IPS-15b (cell line): ENCODE results near the gene PHF2.

Experiments
- H3K27me3 ChIP-seq: one replicate; pipeline ENCODE4 v1.6.1; 2013; ENCODE audit warnings: low read length; ENCODE audit not compliant: control insufficient read depth, insufficient read depth
- H3K36me3 ChIP-seq: one replicate; pipeline ENCODE4 v1.6.1; 2013; ENCODE audit warnings: low read length; ENCODE audit not compliant: control insufficient read depth, insufficient read depth
- H3K4me1 ChIP-seq: one replicate; pipeline ENCODE4 v1.6.1; 2013; ENCODE audit warnings: mild to moderate bottlenecking, low read length; ENCODE audit not compliant: control insufficient read depth, insufficient read depth
- H3K4me3 ChIP-seq: one replicate; pipeline ENCODE4 v1.5.1; 2013; ENCODE audit warnings: low read depth, low read length
- H3K9ac ChIP-seq: one replicate; pipeline ENCODE4 v1.6.1; 2013; ENCODE audit warnings: low read depth, mild to moderate bottlenecking, low read length
- H3K9me3 ChIP-seq: one replicate; pipeline ENCODE4 v1.6.1; 2013; ENCODE audit warnings: mild to moderate bottlenecking, low read length; ENCODE audit not compliant: control insufficient read depth, insufficient read depth

Gene PHF2

DNA sequence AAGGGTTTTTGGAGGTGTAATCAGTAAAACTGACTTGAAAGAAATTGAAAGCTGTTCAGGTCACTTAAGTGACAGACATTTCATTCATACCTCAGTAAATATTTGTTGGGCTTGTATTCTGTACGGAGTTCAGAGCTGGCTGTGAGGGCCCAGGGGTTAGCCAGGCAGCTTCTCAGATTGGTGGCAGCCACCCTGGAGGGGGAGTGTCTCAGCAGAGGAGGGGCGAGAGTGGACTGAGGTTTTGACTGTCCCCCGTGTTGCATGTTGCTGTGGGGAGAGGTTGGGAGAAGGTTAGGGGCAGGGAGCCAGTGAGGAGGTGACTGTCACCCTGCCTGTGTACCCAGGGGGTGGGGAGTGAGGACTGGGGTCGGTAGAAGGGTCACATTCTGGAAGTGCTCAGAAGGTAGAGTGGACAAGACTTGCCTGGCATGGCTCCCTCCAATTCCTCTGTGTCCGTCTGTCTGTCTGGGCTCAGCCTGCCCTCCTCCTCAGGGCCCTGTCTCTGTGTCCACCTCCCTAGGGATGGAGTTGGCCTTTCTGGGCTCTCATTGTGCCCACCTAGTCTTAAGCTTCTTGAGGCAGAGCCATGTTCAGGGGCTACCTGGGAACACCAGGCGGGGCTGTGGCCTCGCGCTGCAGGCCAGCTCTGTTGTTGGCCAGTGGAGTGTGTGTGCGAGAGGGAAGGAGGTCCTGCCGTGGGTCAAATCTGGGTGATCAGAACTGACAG, 4.4 kb downstream of the PHF2 start:
- Histone ChIP-seq H3K4me1 (peaks cover 3% of the 10 kb centered on the region), H3K9me3 (no peaks in the 10 kb centered on the region), H3K9ac (no peak overlapping the region)

DNA sequence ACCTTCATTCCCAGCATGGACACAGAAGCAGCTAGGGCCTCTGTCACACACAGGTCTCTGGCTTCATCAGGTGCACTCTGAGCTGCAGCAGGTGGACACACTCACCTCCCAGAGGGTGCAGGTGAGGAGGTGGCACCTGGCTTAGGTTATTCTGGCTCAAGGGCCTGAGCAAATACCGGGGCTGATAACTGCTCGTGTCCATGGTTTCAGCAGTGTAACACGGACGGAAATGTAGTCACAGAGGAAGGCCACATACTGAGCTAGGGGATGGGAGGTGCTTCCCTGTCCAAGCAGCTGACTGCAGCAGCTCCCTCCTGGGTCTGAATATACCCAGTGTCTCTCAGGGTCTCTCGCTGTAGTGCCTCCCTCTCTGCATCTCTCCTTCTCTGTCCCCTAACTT, 5.7 kb downstream of the PHF2 start:
- no peak overlapping the region for H3K4me3 ChIP-seq
- H3K27me3 ChIP-seq = no peaks in the 10 kb centered on the region
- H3K36me3 ChIP-seq = no peaks in the 10 kb centered on the region
- peaks cover 3% of the 10 kb centered on the region for H3K4me1 ChIP-seq
- no peaks in the 10 kb centered on the region for H3K9me3 ChIP-seq
- no peak overlapping the region for H3K9ac ChIP-seq

More for the DNA sequence above, 4.4 kb downstream of the PHF2 start:
- Histone ChIP-seq H3K4me3 (no peak overlapping the region), H3K36me3 (no peaks in the 10 kb centered on the region), H3K27me3 (no peaks in the 10 kb centered on the region)

DNA sequence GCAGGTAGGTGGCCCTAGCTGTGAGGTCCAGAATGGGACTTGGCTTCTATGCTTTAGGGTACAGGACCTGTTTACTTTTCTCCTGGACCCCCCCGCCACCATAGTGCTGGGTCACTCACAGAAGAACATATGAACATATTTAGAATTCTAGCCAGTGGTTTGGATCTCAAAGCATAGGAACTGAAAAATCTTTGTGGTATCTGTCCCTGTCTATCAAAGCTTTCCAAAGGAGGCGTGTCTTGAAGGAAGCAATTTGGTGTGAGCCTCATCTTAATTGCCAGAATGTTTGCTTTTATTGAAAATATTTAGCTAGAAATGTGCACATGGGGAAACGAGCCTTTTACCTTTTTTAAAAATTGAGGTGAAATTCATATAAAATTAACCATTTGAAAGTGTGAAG, 6.2 kb downstream of the PHF2 start:
- peaks cover 3% of the 10 kb centered on the region for H3K4me1 ChIP-seq
- no peak overlapping the region for H3K9ac ChIP-seq
- H3K27me3 ChIP-seq = no peaks in the 10 kb centered on the region
- H3K9me3 ChIP-seq = no peaks in the 10 kb centered on the region
- H3K36me3 ChIP-seq = no peaks in the 10 kb centered on the region
- no peak overlapping the region for H3K4me3 ChIP-seq

DNA sequence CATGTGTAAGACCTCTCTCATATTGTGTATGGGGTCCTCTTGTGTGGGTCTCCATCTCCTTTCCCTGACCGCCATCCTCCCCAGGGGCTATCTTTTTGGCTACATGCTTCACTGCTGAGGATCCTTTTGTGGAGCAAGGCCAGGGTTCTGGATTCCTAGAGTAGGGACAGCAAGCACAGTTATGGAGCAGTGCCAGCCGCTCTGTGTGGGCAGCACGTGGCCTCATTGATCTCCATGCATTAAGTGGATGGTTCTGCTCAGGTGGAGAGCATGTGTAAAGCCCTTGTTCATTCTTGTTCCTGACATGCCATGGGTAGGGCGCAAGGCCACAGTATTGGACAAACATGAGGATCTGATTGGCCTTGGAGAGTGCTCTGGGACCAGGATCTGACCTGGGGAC, 8.9 kb downstream of the PHF2 start:
- H3K9ac ChIP-seq = no peak overlapping the region
- H3K4me1 ChIP-seq = peaks cover 7% of the 10 kb centered on the region
- H3K4me3 ChIP-seq = no peak overlapping the region

DNA sequence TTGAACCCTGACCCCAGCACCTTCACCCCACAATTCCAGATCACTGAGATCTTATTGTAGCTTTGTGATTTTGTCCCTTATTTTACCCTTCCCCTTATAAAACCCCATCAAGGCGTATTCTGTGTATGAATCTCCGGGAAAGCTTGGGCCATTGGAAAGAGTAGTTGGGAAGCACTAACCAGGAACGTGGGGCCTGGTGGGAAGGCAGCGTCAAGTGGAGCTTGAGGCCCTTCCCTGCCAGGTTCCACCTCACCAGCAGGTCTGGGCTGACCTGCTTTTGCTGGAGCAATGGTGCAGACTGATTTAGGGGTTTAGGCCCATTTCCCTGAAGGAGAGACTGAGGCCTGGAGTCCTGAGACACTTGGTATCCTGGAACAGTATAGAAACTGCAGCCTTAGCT, 9.3 kb downstream of the PHF2 start:
- Histone ChIP-seq H3K4me3 (no peak overlapping the region), H3K27me3 (no peaks in the 10 kb centered on the region), H3K36me3 (no peaks in the 10 kb centered on the region), H3K9me3 (no peaks in the 10 kb centered on the region), H3K9ac (no peak overlapping the region), H3K4me1 (peaks cover 7% of the 10 kb centered on the region)

More for the DNA sequence above, 8.9 kb downstream of the PHF2 start:
- no peaks in the 10 kb centered on the region for H3K36me3 ChIP-seq
- no peaks in the 10 kb centered on the region for H3K9me3 ChIP-seq
- H3K27me3 ChIP-seq = no peaks in the 10 kb centered on the region

DNA sequence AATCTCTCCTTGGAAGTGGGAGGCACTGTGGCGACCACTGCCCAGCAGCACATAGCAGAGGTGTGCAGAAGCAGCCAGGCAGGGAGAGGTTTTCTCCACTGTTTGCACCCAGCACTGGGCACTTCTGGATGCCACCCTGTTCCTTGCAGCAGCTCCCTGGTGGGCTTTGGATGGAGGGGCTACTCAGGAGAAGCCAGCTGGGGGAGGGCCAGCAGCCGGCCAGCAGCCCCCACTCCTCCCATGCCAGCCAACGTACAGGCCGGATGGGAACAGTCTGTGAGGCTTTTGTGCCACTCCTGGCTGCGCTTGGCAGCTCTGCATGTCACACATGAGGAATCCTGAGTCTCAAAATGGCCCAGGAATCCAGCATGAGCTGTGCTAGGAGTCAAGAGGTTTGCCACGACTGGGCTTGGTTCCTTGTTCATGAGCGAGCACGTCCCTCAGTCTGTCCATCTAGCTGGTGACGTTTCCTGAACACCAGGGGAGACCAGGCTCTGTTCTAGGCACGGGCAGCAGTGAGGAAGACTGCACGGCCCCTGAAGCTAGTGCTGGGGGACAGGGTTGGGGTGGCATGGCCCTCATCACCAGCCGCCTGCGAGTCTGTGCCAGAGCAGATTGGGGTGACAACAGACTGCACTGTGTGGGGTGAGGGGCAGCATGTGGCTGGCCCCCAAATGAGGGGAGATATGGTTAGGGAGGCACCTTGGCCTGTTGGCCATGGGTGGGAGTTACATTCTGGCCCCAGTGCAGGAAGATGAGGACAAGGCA, 10.1 kb downstream of the PHF2 start:
- H3K9ac ChIP-seq = no peak overlapping the region
- peaks cover 7% of the 10 kb centered on the region for H3K4me1 ChIP-seq

DNA sequence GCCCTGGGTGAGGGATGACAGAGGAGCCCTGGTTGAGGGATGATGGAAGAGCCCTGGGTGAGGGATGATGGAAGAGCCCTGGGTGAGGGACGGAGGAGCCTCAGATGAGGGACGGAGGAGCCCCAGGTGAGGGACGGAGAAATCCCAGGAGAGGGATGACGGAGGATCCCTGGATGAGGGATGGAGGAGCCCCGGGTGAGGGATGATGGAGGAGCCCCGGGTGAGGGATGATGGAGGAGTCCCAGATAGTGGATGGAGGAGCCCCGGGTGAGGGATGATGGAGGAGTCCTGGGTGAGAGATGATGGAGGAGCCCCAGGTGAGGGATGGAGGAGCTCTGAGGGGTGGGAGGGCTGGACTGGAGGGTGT, 10.9 kb downstream of the PHF2 start:
- no peaks in the 10 kb centered on the region for H3K9me3 ChIP-seq
- no peaks in the 10 kb centered on the region for H3K27me3 ChIP-seq
- no peak overlapping the region for H3K4me3 ChIP-seq
- no peaks in the 10 kb centered on the region for H3K36me3 ChIP-seq
- H3K9ac ChIP-seq = no peak overlapping the region
- H3K4me1 ChIP-seq = peaks cover 5% of the 10 kb centered on the region

More for the DNA sequence above, 10.1 kb downstream of the PHF2 start:
- Histone ChIP-seq H3K4me3 (no peak overlapping the region), H3K27me3 (no peaks in the 10 kb centered on the region), H3K9me3 (no peaks in the 10 kb centered on the region), H3K36me3 (no peaks in the 10 kb centered on the region)

DNA sequence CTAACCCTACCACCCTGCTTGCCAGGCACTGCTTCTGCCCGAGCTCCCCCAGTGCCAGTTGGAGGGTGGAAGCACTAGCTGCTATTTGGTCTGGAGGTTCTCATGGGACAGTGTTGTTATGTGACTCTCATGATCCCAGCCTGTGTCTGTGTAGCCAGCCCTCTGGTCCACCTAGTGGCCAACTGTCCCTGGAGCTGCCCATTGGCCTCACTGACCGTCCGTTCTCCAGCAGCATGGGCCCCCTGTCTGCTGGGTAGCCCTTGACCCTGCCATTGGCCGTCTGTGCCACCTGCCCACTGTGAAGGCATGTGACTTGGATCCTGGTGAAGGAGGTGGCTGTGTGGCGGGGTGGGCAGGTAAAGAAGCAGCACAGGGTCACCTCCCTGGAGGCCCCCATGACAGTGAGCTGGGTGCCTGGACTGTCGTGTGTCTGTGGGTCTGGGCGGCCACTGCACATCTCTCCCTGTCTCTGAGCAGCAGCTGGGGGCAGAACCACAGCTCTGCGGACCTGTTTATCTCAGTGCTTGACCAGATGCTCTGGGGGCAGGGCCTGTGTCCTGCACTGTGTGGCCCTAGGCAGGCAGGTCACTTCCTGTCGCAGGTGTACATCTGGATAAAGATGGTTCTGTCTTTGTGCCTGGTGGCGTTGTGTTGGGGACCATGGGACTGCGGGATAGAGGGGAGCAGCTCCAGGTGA, 11.4 kb downstream of the PHF2 start:
- no peak overlapping the region for H3K4me3 ChIP-seq
- peaks cover 4% of the 10 kb centered on the region for H3K4me1 ChIP-seq
- no peak overlapping the region for H3K9ac ChIP-seq
- H3K9me3 ChIP-seq = no peaks in the 10 kb centered on the region
- H3K27me3 ChIP-seq = no peaks in the 10 kb centered on the region
- H3K36me3 ChIP-seq = no peaks in the 10 kb centered on the region

DNA sequence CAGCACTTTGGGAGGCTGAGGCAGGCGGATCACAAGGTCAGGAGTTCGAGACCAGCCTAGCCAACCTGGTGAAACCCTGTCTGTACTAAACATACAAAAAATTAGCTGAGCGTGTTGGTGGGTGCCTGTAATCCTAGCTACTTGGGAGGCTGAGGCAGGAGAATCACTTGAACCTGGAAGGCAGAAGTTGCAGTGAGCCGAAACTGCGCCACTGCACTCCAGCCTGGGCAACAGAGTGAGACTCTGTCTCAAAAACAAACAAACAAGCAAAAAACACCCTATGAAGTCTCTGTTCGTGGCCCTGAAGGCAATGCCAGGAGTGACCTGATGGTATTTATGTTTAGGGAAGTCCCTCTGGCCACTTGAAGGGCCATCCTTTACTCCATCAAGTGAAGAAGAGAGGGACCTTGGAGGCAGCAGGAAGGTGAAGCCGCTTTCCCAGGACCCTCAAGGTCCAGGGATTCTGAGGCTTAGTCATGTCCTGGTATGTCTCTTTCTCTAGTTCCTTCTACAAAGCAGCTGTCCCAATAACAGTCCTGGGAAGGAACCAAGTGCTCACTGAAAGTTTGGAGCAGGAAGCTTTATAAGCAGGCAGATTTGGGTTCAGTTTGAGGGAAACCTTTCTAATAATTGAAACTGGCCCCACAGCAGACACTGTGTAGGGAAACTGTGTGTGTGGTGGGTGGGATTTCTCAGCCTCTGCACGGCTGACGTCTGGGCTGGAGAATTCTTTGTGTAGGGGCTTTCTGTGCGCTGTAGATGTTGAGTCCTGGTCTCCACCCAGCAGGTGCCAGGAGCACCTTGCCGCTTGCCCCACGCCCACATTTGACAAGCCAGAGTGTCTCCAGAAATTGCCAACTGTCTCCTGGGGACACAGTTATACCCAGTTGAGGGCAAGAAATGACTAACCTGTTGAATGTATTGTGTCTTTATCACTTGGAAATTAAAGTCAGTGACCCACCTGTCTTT, 12.5 kb downstream of the PHF2 start:
- no peaks in the 10 kb centered on the region for H3K36me3 ChIP-seq
- H3K27me3 ChIP-seq = no peaks in the 10 kb centered on the region
- no peak overlapping the region for H3K9ac ChIP-seq
- peaks cover 9% of the 10 kb centered on the region for H3K4me1 ChIP-seq
- no peak overlapping the region for H3K4me3 ChIP-seq
- no peaks in the 10 kb centered on the region for H3K9me3 ChIP-seq

DNA sequence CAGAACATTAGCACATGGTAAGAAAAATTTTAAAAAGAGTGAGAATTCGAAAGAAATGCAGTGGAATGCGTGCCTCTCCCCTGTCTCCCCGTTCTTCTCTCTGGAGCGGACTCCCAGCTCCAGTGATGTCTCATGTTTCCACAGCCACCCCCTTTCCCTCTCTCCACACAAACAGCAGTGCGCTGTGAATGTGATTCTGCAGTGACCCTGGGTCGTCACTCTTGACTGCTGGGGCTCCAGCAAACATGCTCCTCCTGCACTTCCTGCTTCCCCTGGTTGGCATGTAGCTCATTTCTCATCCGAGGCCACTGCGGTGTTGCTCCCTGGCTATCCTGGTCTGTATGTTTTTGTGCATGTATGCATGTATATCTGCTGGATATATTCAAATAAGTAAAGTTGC, 13.3 kb downstream of the PHF2 start:
- no peaks in the 10 kb centered on the region for H3K36me3 ChIP-seq
- peaks cover 9% of the 10 kb centered on the region for H3K4me1 ChIP-seq
- H3K27me3 ChIP-seq = no peaks in the 10 kb centered on the region
- no peak overlapping the region for H3K4me3 ChIP-seq
- H3K9ac ChIP-seq = no peak overlapping the region
- H3K9me3 ChIP-seq = no peaks in the 10 kb centered on the region

DNA sequence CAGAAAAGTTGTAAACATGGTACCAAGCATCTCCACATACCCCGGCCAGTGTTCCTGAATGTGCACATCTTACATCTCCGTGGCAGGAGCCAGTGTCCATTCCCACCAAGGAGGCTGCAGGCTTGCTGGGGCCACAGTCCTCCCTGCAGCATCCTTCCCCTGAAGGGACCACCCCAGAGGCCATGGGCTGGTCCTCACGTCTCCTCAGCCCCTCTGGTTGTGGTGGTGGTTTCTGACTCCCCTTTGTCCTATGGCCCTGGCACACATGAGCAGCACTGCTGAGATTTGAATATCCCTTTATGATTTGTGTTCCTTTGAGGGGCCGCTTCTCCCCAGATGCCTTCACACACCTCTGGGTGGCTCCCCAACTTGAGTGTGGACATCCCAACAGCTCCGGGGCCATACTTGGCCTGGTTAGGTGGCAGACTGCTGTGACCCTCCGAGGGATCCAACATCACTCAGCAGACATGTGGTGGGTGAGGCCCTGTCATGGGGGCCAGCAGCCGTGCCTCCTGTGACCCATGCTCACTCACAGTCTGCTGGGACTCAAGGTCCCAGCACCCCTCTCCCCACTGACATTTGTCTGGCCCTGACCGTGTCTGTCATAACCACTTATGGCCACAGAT, 14.3 kb downstream of the PHF2 start:
- Histone ChIP-seq H3K9me3 (no peaks in the 10 kb centered on the region), H3K36me3 (no peaks in the 10 kb centered on the region), H3K4me3 (no peak overlapping the region), H3K9ac (no peak overlapping the region), H3K4me1 (peaks cover 9% of the 10 kb centered on the region), H3K27me3 (no peaks in the 10 kb centered on the region)
